HG02571 (cell line): ENCODE data around the gene AVP.

Source experiments
- ATAC-seq: cut with Tn5 transposase; IDR thresholded peaks from one replicate; pipeline ENCODE4 v1.9.1; 2021; ENCODE audit warnings: mild to moderate bottlenecking, moderate library complexity; ENCODE audit not compliant: unreplicated experiment

Gene AVP

GRCh38 chr20:3111507-3111906, 27.0 kb upstream of the AVP start:
- ATAC-seq, result no peak

DNA sequence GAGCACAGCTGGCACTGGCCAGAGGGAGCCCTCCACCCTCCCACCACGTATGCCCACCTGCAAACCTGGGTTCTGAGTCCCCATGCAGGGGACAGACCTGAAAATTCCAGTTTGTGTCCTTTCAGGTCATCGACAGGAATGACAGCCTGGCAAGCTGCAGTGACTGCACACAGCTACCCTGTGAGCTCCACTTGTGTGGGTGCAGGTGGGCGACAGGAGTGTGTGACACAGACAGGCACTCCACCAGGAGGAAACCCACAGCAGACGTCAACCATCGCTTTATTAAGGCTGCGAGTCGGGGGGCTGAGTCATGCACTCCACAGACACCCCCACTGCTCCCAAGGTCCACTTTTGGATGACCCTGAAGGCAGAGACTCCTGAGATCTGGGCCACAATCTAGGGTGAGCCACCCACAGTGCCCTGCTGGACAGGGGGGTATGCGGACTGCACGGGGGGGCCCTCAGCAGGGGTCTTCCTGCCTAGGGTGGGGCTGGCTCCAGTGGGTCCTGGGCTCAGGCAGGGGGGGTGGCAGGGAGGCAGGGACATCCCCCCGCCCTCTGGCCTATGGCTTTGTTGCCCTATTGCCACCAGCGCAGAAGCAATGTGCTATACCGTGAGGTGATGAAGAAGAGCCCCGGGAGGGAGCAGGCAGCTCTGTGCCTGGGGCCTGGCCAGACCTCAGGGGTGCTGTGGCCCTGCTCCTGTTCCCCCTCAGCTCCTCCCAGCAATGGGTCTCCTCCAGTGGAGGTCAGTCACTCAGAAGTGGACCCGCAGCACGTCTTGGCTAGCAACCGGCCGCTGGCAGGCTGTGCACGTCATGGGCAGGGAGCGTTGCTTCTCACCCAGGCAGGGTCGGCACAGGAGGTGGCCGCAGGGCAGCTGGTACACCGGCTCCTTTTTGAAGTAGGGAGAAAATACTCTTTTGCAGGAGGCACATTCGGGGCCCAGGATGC, 25.1 kb upstream of the AVP start:
- ATAC-seq, result no peak

DNA sequence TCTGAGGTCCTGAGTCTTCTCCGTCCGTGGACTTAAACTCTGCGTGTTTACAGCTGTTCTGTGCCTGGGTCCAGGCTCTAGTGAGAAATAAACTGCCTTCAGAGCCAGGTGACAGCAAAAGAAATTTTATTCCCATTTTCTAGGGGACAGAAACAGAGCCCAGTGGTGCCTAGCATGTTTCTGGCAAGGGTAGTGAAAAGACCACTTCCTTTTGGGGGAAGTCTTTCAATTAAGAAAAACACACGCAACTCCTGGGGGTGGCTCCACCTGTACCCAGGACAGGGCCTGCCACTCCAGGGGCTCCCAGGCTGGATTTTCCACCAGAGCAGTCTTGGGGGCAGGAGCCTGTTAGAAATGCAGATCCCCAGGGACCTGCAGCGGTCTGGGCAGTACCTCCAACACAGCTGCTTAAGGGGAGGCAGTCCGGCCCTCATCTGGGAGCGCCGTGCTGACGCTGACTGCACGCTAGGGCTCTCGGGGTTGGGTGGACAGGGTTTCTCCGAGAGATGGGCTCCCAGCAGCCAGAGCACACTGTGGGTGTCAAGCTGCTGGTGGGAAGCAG, 23.0 kb upstream of the AVP start:
- no peak for ATAC-seq

DNA sequence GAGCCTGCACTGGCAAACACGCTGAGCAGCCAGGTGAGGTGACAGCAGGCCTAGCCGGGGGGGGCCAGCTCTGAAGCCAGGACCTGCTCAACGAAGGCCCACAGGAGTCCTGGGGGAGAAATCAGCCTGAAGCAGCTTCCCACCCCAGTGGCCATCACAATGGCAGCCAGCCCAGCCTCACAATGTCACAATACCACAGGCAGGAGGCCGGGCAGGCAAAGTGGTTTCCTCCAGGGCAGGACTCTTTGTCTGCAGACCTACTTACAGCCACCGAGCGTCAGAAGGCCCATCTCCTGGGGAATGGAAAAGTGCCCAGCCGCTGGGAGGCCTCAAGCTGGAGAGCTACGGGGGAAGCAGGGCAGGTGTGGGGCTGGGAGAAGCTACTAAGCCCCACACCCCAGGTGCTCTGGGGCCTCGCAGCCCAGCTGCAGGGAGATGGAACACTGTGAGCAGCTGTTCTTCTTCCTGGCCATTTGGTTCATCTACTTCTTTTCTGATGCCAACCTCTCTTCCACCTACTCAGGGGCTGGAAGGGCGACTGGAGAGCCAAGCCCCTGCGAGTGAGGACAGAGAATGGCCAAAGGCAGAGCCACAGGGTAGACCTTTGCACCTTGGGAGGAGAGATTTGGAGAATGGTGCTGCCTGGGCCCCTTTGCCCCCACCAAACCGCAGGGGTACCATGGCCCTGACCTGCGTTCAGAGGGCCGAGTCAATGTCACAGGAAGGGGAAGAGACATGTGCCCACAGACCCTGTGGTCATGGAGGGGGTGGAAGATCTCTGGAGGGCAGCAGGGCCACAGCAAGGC, 22.3 kb upstream of the AVP start:
- no peak for ATAC-seq

DNA sequence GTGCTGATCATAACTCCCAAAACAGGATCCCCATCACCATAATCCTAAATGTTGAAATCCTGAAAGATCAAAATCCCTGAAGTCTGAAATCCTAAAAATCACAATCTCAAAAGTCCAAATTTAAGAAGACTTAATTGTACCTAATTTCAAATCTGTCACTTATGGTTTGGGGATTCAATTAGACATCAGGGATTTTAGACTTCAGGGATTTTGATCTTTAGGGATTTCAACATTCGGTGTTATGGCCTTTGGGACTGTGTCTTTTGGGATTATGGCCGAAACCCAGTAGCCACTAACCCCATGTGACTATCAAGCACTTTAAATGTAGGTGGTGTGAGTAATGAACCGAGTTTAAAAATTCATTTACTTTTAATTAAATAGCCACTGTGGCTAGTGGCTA, 21.7 kb upstream of the AVP start:
- ATAC-seq, result no peak

- ATAC-seq, result no peak
Measured at GRCh38 chr20:3105256-3106137, 21.0 kb upstream of the AVP start.

GRCh38 chr20:3103369-3104032, 19.0 kb upstream of the AVP start:
- ATAC-seq, result no peak

DNA sequence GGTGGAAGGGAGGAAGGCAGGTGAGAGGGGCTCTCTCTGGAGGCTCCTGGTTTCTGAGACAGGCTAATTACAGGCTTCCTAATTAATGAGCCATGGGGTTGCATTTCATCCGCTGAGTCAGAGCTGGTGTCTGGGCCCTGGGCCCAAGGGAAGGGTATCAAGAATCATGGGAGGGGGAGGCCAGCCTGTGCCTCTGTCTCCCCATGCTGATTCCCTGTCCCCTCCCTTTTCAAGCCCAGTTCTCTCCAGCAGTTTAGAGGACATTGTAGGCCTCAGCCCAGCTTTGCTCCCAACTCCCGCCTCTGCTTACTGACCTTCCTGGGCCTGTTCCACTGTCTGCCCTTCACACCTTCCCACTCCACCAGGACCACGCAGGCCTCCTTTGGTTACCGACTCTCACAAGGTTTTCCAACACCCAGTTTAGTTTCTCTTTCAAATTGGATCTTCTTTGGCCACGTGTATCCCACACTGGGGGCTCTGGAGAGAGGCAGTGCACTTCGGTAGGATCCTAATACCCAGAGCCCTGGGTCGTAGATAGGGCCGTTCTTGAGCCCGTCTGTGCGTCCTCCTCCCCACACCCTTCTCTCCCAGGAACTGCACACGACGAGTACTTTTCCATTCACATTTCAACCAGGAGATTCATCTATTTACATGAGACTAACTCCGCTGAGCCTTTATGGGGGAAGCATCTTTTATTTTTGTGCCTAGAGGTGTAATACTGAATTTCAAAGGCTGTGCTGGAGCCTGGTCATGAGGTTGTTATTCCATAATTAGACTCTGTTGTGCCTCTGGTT, 18.2 kb upstream of the AVP start:
- no peak for ATAC-seq

- ATAC-seq, result no peak
Measured at GRCh38 chr20:3101737-3102574, 17.4 kb upstream of the AVP start.

GRCh38 chr20:3101251-3101650, 16.7 kb upstream of the AVP start:
- ATAC-seq, result no peak

- no peak for ATAC-seq
Measured at GRCh38 chr20:3100480-3100879, 16.0 kb upstream of the AVP start.

DNA sequence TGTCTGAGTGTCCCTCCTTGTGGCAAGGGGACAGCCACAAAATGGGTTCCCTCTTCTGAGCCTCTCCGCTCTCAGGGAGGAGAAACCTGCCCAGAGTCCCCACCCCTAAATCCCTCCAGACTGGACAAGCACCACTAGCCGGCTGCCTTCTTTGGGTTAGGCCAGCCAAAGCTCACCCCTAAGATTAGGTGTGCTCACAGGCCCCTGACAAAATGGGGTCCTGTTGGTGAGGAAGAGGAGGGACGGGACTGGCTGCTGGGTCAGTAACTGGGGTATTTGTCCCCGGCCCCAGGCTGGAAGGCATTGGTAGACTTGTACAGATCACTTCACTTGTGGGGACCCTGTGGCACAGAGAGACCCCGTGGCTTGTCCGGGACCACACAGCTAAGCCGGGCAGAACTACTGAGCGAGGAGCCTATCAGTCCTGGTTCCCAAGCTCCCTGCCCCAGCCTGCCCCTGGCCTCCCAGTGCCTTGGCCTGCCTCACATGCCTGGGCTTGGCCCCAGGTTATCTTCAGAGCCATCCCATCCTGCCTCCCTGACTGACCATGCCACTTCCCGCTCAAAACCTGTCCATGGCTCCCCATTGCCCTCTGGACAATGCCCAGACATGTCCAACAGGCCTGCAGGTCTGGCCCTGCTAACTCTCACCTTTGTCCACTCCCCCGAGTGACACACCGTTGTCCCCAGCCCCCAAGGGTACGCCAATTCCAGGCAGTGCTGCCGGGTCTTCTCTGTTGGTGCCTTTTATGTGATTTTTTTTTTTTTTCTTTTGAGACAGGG, 10.5 kb upstream of the AVP start:
- ATAC-seq, result no peak

DNA sequence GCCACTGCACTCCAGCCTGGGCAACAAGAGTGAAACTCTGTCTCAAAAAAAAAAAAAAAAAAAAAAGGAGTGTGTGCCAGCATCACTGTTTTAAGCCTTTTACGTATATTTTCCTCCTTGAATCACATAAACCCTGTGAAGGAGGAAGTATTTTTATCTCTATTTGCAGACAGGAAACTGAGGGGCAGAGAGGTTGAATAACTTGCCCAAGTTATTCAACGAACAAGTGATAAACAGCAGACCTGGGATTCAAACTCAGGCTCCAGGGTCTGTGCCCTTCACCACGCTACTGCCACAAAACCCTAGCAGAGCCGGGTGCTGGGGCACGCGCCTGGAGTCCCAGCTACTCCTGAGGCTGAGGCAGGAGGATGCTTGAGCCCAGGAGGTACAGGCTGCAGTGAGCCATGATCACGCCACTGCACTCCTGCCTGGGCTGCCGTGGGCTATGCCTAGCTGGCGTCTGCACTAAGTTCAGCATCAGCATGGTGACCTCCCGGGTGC, 9.4 kb upstream of the AVP start:
- no peak for ATAC-seq

DNA sequence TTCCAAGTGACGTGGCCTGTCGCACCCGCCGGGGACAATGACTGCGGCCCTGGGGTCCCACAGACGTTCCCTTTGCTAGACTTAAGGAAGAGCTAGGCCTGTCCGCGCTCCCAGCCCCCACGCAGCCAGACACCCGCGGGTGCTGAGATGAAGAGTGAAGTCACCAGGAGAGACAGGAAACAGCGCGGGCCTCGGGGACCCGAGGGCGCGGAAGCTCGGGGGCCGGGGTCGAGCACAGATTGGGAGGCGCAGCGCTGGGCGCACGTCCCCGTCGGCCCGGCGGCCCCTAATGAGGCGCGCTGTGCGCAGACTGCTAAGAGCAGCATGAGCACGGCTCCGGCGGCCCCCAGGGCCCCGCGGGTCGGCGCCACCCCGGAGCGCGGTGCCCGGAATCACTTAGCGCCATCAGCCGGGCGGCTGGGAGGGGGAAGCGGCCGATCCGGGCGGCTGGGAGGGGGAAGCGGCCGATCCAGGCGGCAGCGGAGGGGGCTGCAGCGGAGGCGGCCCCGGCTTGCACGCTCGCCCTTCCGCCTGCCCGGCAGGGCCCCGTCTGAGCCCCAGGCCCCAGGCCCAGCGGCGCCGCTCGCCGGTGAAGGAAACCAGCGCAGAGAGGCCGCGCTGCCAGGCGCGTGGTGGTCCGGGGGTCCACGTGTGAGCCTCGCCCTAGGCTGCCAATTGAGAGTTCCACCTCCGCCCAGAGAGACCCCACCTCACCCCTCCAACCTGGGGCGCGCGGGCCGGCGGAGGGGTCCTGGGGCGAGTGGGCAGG, 8.3 kb upstream of the AVP start:
- no peak for ATAC-seq

GRCh38 chr20:3090565-3090964, 6.0 kb upstream of the AVP start:
- no peak for ATAC-seq

DNA sequence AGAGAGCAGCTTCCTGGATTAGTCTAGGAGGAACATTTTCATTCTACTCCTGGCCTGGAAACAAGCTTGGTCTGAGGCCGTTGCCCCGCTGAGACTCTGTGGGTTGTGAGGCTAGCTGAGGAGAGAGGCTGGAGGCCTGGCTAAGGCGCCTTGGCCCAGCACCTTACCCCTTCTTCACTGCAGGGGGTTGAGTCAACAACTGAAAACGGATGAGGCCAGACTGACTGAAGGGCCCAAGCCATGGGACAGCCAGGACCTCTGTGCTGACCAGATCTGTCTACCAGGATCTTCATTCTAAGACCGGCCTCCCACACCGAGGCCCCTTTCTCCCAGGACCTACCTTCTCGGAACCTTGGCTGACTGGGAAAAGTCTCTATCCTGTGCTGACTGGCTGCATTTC, 3.5 kb upstream of the AVP start:
- ATAC-seq, result no peak

DNA sequence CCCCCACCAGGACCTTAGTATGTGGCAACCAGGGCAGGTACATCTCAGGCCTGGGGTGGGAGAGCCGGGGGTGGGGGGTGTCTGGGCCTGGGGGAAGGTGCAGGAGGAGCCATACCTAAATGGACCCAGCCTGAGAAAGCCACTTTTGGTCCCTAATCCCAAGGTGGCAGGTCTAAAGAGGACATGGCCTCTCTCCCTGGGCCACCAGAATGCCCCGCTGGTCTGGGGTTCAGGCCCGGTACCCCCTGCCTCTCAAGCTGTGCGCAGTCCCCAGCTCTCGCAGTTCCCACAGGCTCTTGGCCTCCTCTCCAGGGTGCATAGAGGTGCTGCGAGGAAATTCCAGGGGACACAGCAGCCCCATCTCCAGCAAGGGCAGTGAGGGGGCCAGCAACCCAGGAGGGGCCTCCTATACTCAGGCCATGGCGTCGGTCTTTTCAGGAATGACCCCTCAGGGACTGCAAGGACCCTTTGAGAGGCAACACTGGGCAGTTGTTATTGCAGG, 1.1 kb upstream of the AVP start:
- ATAC-seq, result no peak
